HG03280 (cell line): Measurements from ENCODE around the gene IQCF6.
"Not testable (repeated sequence)": the region's sequence is repeated elsewhere in the genome, so short reads cannot be mapped to it uniquely, and the experiment has no call there.

ENCODE experiments used
- ATAC-seq: cut with Tn5 transposase; IDR thresholded peaks from one replicate; pipeline ENCODE4 v1.9.1; 2021; ENCODE audit warnings: mild to moderate bottlenecking, moderate library complexity; ENCODE audit not compliant: unreplicated experiment

Gene IQCF6

GRCh38 chr3:51773529-51774056, 5.4 kb downstream of the IQCF6 start:
- no peak for ATAC-seq

- no peak for ATAC-seq
Observed at GRCh38 chr3:51759203-51759602, 19.8 kb downstream of the IQCF6 start.

- not testable (repeated sequence) for ATAC-seq
Observed at GRCh38 chr3:51753763-51754750, 25.0 kb downstream of the IQCF6 start.

GRCh38 chr3:51751287-51751686, 27.8 kb downstream of the IQCF6 start:
- ATAC-seq, result no peak

GRCh38 chr3:51750878-51751277, 28.2 kb downstream of the IQCF6 start:
- ATAC-seq, result no peak

GRCh38 chr3:51748327-51748726, 30.7 kb downstream of the IQCF6 start:
- ATAC-seq, result no peak

GRCh38 chr3:51747840-51748239, 31.2 kb downstream of the IQCF6 start:
- no peak for ATAC-seq

- not testable (repeated sequence) for ATAC-seq
Observed at GRCh38 chr3:51742978-51743377, 36.1 kb downstream of the IQCF6 start.

- ATAC-seq, result not testable (repeated sequence)
Observed at GRCh38 chr3:51742320-51742719, 36.7 kb downstream of the IQCF6 start.

GRCh38 chr3:51739110-51739509, 39.9 kb downstream of the IQCF6 start:
- no peak for ATAC-seq

GRCh38 chr3:51735950-51736349, 43.1 kb downstream of the IQCF6 start:
- no peak for ATAC-seq

GRCh38 chr3:51735039-51735438, 44.0 kb downstream of the IQCF6 start:
- ATAC-seq, result no peak

GRCh38 chr3:51734572-51734907, 44.5 kb downstream of the IQCF6 start:
- ATAC-seq, result no peak

- ATAC-seq, result no peak
Observed at GRCh38 chr3:51733859-51734571, 45.0 kb downstream of the IQCF6 start.

- no peak for ATAC-seq
Observed at GRCh38 chr3:51729042-51729633, 49.9 kb downstream of the IQCF6 start.
